Liver (tissue), 9 donors: ENCODE data around the gene DOC2B. TPM values are rescaled to one million over a fixed set of nuclear protein-coding genes. Genes with fewer than 3 reads are reported as not detected.

Experiments used
- DNase-seq: peaks from one replicate; pipeline ENCODE4 v3.0.0-alpha.2; 2017; ENCODE audit warnings: low spot score
- H3K27ac ChIP-seq, 2 donors: one replicate each; pipeline ENCODE4 v1.7.0; 2013; ENCODE audit warnings: inconsistent platforms in 2 of 2, low read length in 2 of 2, control low read depth in 1 of 2, low read depth in 1 of 2, mild to moderate bottlenecking in 1 of 2
- H3K27me3 ChIP-seq, 4 donors: one replicate each; pipeline versions ENCODE4 v1.6.1 to v1.7.0; 2013; ENCODE audit warnings: low read length in 3 of 4, inconsistent platforms in 1 of 4, mild to moderate bottlenecking in 1 of 4, moderate library complexity in 1 of 4; ENCODE audit not compliant: control insufficient read depth in 4 of 4, insufficient read depth in 4 of 4
- H3K36me3 ChIP-seq, 4 donors: one replicate each; pipeline versions ENCODE4 v1.6.1 to v1.7.0; 2013; ENCODE audit warnings: low read length in 3 of 4, mild to moderate bottlenecking in 3 of 4, low read depth in 1 of 4, moderate library complexity in 1 of 4; ENCODE audit not compliant: control insufficient read depth in 4 of 4, insufficient read depth in 3 of 4
- H3K4me1 ChIP-seq, 4 donors: one replicate each; pipeline versions ENCODE4 v1.6.1 to v1.7.0; 2013; ENCODE audit warnings: low read length in 3 of 4, mild to moderate bottlenecking in 3 of 4, moderate library complexity in 1 of 4; ENCODE audit not compliant: control insufficient read depth in 4 of 4, insufficient read depth in 4 of 4
- H3K4me3 ChIP-seq, 3 donors: one replicate each; pipeline versions ENCODE4 v1.6.1 to v1.7.0; 2013; ENCODE audit warnings: low read length in 3 of 3, control low read depth in 1 of 3, low read depth in 1 of 3, mild to moderate bottlenecking in 1 of 3
- H3K9ac ChIP-seq, 2 donors: one replicate each; pipeline ENCODE4 v1.7.0; 2013; ENCODE audit warnings: low read length in 2 of 2, mild to moderate bottlenecking in 2 of 2, moderate library complexity in 2 of 2, control low read depth in 1 of 2, low read depth in 1 of 2
- H3K9me3 ChIP-seq, 4 donors: one replicate each; pipeline versions ENCODE4 v1.6.1 to v1.7.0; 2013; ENCODE audit warnings: low read length in 3 of 4; ENCODE audit not compliant: control insufficient read depth in 4 of 4
- EGR1 ChIP-seq, 2 donors: IDR thresholded peaks; 2 replicates each; pipeline ENCODE4 v1.6.1; 2016 to 2018; ENCODE audit warnings: antibody characterized with exemption in 2 of 2, low read depth in 2 of 2
- FOXA1 ChIP-seq: IDR thresholded peaks from 2 replicates; pipeline ENCODE4 v1.6.1; 2016; ENCODE audit warnings: antibody characterized with exemption
- FOXA2 ChIP-seq: IDR thresholded peaks from 2 replicates; pipeline ENCODE4 v1.6.1; 2016; ENCODE audit warnings: antibody characterized with exemption
- GABPA ChIP-seq, 2 donors: IDR thresholded peaks in 1 of 2; conservative IDR thresholded peaks in 1 of 2; 2 replicates each; pipeline ENCODE4 v1.6.1; 2016; ENCODE audit warnings: antibody characterized with exemption in 2 of 2, mild to moderate bottlenecking in 1 of 2, moderate library complexity in 1 of 2
- JUND ChIP-seq, 2 donors: IDR thresholded peaks; 2 replicates each; pipeline ENCODE4 v1.6.1; 2016; ENCODE audit warnings: antibody characterized with exemption in 2 of 2
- NR2F2 ChIP-seq: IDR thresholded peaks from 2 replicates; pipeline ENCODE4 v1.6.1; 2016; ENCODE audit warnings: antibody characterized with exemption
- RAD21 ChIP-seq, 2 donors: IDR thresholded peaks; 2 replicates each; pipeline ENCODE4 v1.6.1; 2016; ENCODE audit warnings: antibody characterized with exemption in 2 of 2, mild to moderate bottlenecking in 2 of 2
- RXRA ChIP-seq, 2 donors: IDR thresholded peaks; 2 replicates each; pipeline ENCODE4 v1.6.1; 2017 to 2018; ENCODE audit warnings: antibody characterized with exemption in 2 of 2, mild to moderate bottlenecking in 1 of 2
- SP1 ChIP-seq: IDR thresholded peaks from 2 replicates; pipeline ENCODE4 v1.6.1; 2018; ENCODE audit warnings: antibody characterized with exemption, mild to moderate bottlenecking
- TAF1 ChIP-seq: conservative IDR thresholded peaks from 2 replicates; pipeline ENCODE4 v1.6.1; 2016; ENCODE audit warnings: antibody characterized with exemption, mild to moderate bottlenecking
- WGBS: extraction: QIAGEN DNeasy Blood & Tissue Kit; methylation state at CpG from one replicate; pipeline ENCODE4 v1.1.7; 2013; 5-methylcytosine and 5-hydroxymethylcytosine counted together
- polyA plus RNA-seq, 2 donors: library from polyadenylated mRNA; stranded (reverse) in 1 of 2; unstranded in 1 of 2; fragments of 200-250 nt in 1 of 2; fragments of >200 nt in 1 of 2; fragmentation: Nextera tagmentation in 1 of 2; extraction: Ambion mirVana in 1 of 2; gene quantifications; one replicate each; pipeline versions ENCODE4 v1.2.1 to v1.2.3, GENCODE V29; 2013 to 2015
- total RNA-seq, 2 donors: library from RNA; depleted of rRNA; stranded (reverse); fragments of >200 nt; gene quantifications; one replicate each; pipeline ENCODE4 v1.2.3, GENCODE V29; 2014
- TF ChIP-seq, protein P1 (sequence below): IDR thresholded peaks from 2 replicates; pipeline ENCODE4 v1.6.1; 2016; ENCODE audit warnings: antibody characterized with exemption
- TF ChIP-seq, protein P2 (sequence below): IDR thresholded peaks from 2 replicates; pipeline ENCODE4 v1.6.1; 2016; ENCODE audit warnings: antibody characterized with exemption, mild to moderate bottlenecking
- TF ChIP-seq, protein P3 (sequence below): fragments of 150-350 bp; IDR thresholded peaks from 2 replicates; pipeline ENCODE4 v1.5.1; 2017; ENCODE audit warnings: improper control_type of control experiment, low read depth, low read length; ENCODE audit not compliant: missing input control
- TF ChIP-seq, protein P4 (sequence below): IDR thresholded peaks from 2 replicates; pipeline ENCODE4 v1.6.1; 2016; ENCODE audit warnings: antibody characterized with exemption
- TF ChIP-seq, protein P5 (sequence below): IDR thresholded peaks from 2 replicates; pipeline ENCODE4 v1.6.1; 2016; ENCODE audit warnings: antibody characterized with exemption
- donor health status: healthy.
- donor health status: healthy.
- donor health status: healthy.
- donor health status: healthy.
- donor health status: healthy.

DOC2B gene
- total and polyA plus RNA-seq, 4 donors, result 0.08 to 1.0 (median 0.61) TPM

DNA sequence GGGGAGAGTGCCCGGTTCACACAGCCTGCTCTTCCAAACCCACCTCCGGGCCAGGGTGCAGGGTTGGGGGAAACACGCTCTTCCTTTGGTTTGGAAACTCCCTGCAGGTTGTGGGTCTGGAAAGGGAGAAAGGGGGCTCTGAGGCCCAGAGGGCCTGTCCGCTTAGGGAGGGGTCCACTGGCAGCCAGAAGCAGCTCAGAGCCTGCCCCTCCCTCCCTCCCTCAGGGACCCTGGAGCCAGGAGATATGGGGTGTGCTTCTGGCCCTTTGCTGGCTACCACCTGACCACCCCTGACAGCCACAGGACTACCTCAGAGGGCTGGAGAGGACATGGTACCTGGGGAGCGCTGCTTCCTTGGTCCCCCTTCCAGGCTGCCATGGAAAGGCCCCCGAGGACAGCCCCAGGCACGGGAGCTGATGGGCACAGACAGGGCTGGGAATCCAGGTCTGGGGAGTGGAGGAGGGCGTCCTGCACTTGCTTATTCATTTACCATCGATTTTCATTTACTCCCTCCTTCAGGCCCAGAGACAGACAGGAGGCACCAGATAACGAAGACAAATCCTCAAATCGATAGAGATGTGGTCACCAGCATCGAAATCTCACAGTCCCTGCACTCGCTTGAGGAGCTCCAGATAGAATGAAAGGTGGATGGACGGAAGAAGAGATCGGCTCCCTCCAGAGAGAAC lies 48.4 kb upstream of the DOC2B start (continued):
- TF ChIP-seq, protein P1, sequence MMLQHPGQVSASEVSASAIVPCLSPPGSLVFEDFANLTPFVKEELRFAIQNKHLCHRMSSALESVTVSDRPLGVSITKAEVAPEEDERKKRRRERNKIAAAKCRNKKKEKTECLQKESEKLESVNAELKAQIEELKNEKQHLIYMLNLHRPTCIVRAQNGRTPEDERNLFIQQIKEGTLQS, result no peak

DNA sequence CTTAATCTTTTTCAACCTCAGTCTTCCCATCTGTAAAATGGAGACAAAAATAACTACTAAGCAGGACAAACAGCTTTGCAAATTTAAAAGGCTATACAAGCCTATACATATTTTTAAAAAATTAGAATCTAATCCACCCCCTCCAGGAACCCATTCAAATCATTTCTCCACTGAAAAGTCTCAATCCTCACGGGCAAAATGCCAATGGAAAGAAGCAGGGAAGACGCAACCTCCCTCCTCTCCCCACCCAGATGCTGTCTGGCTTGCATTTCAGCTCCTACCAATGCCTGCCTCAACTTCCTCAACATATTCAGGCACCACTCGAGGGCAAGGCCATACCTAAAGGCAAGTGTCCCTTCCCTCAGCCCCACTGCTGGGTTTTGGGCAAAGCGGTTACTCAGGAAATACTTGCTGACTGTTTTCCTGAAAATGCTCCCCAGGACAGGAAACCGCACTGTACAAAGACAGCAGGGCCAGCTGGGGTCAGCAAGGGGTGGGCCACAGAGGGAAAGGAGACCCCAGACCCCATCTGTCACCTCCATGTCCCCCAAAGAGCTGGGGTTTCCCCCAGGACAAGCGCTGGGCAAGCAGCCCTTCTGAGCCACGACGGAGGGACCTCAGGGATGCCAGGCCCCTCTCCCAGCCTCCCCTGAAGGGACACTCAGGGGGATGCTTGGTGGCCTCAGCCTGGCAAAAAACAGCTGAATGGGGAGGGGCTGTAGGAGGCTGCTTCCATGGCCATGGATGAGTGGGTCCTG lies 47.7 kb upstream of the DOC2B start:
- no peak overlapping the region for H3K27ac ChIP-seq
- H3K4me1 ChIP-seq, result peaks cover 6 to 19% (median 14%) of the 10 kb centered on the region in 4 donors
- WGBS, result 79% methylated on average over 8 of the region's 8 CpGs

DNA sequence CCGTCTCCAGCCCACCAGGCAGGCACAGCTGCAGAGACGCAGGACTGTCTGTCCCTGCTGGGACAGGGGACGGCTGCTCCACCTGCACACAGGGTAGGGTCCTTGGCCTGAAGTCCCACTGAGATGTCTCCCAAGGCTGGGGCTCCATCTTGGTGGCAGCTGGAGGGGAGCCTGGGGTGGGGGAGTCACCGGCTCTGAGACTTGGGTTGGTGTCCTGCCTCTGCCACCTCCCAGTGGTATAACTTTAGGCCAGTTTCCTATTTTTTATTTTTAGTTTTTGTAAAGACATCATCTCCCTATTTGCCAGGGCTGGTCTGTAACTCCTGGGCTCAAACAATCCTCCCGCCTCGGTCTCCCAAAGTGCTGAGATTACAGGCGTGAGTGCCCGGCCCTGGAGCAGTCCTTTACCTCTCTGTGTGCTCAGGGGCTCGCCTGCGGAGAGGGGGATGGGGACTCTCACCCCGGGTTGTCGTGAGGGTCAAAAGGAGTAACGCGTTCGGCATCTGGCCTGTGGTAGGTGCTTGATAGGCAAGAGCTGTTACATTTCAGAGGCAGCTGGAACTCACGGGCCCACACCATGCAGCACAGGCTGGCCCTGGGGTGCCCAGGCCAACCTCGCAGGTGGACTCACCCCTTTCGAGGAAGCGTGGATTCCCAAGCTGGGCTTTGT lies 46.6 kb upstream of the DOC2B start:
- Histone ChIP-seq H3K9me3 (no peaks in the 10 kb centered on the region), H3K9ac (no peak overlapping the region), H3K36me3 (no peaks in the 10 kb centered on the region), H3K27me3 (no peaks in the 10 kb centered on the region), H3K4me3 (no peak overlapping the region), H3K4me1 (peaks cover 3 to 12% (median 9%) of the 10 kb centered on the region in 4 donors), H3K27ac (no peak overlapping the region)
- 92% methylated on average over 19 of the region's 19 CpGs for WGBS
- no peak for DNase-seq
- TF ChIP-seq, protein P2, sequence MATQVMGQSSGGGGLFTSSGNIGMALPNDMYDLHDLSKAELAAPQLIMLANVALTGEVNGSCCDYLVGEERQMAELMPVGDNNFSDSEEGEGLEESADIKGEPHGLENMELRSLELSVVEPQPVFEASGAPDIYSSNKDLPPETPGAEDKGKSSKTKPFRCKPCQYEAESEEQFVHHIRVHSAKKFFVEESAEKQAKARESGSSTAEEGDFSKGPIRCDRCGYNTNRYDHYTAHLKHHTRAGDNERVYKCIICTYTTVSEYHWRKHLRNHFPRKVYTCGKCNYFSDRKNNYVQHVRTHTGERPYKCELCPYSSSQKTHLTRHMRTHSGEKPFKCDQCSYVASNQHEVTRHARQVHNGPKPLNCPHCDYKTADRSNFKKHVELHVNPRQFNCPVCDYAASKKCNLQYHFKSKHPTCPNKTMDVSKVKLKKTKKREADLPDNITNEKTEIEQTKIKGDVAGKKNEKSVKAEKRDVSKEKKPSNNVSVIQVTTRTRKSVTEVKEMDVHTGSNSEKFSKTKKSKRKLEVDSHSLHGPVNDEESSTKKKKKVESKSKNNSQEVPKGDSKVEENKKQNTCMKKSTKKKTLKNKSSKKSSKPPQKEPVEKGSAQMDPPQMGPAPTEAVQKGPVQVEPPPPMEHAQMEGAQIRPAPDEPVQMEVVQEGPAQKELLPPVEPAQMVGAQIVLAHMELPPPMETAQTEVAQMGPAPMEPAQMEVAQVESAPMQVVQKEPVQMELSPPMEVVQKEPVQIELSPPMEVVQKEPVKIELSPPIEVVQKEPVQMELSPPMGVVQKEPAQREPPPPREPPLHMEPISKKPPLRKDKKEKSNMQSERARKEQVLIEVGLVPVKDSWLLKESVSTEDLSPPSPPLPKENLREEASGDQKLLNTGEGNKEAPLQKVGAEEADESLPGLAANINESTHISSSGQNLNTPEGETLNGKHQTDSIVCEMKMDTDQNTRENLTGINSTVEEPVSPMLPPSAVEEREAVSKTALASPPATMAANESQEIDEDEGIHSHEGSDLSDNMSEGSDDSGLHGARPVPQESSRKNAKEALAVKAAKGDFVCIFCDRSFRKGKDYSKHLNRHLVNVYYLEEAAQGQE, result no peak
- TF ChIP-seq, protein P1, result no peak

More for the DNA sequence above, 47.7 kb upstream of the DOC2B start:
- H3K9me3 ChIP-seq, result no peaks in the 10 kb centered on the region
- no peaks in the 10 kb centered on the region for H3K27me3 ChIP-seq
- no peak for DNase-seq
- H3K4me3 ChIP-seq, result no peak overlapping the region
- H3K9ac ChIP-seq, result no peak overlapping the region
- TF ChIP-seq RXRA (IDR thresholded peaks at IDR 0.05) (no peak), RAD21 (IDR thresholded peaks at IDR 0.05) (no peak), FOXA2 (no peak), FOXA1 (no peak), EGR1 (IDR thresholded peaks at IDR 0.05; ENCODE audit: low read depth in 2 of 2) (no peak), NR2F2 (no peak), TAF1 (no peak), GABPA (IDR thresholded peaks at IDR 0.05 in 1 of 2, conservative IDR thresholded peaks at IDR 0.05 in 1 of 2) (no peak), JUND (IDR thresholded peaks at IDR 0.05) (no peak), SP1 (no peak)
- TF ChIP-seq, protein P3, sequence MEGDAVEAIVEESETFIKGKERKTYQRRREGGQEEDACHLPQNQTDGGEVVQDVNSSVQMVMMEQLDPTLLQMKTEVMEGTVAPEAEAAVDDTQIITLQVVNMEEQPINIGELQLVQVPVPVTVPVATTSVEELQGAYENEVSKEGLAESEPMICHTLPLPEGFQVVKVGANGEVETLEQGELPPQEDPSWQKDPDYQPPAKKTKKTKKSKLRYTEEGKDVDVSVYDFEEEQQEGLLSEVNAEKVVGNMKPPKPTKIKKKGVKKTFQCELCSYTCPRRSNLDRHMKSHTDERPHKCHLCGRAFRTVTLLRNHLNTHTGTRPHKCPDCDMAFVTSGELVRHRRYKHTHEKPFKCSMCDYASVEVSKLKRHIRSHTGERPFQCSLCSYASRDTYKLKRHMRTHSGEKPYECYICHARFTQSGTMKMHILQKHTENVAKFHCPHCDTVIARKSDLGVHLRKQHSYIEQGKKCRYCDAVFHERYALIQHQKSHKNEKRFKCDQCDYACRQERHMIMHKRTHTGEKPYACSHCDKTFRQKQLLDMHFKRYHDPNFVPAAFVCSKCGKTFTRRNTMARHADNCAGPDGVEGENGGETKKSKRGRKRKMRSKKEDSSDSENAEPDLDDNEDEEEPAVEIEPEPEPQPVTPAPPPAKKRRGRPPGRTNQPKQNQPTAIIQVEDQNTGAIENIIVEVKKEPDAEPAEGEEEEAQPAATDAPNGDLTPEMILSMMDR, result no peak
- TF ChIP-seq, protein P1, result no peak
- TF ChIP-seq, protein P4, sequence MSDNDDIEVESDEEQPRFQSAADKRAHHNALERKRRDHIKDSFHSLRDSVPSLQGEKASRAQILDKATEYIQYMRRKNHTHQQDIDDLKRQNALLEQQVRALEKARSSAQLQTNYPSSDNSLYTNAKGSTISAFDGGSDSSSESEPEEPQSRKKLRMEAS, result no peak
- TF ChIP-seq, protein P5, sequence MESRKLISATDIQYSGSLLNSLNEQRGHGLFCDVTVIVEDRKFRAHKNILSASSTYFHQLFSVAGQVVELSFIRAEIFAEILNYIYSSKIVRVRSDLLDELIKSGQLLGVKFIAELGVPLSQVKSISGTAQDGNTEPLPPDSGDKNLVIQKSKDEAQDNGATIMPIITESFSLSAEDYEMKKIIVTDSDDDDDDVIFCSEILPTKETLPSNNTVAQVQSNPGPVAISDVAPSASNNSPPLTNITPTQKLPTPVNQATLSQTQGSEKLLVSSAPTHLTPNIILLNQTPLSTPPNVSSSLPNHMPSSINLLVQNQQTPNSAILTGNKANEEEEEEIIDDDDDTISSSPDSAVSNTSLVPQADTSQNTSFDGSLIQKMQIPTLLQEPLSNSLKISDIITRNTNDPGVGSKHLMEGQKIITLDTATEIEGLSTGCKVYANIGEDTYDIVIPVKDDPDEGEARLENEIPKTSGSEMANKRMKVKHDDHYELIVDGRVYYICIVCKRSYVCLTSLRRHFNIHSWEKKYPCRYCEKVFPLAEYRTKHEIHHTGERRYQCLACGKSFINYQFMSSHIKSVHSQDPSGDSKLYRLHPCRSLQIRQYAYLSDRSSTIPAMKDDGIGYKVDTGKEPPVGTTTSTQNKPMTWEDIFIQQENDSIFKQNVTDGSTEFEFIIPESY, result no peak
- H3K36me3 ChIP-seq, result no peaks in the 10 kb centered on the region
